ENCODE results near the gene RPTOR.

RPTOR gene

GRCh38 chr17:80593181-80593580 lies 48.5 kb downstream of the RPTOR start:
- DNase-seq = no peak

- no peak for DNase-seq
Measured at GRCh38 chr17:80594431-80595269, 50.0 kb downstream of the RPTOR start.

GRCh38 chr17:80596760-80597608 lies 52.3 kb downstream of the RPTOR start:
- DNase-seq = no peak

GRCh38 chr17:80598813-80599545 lies 54.3 kb downstream of the RPTOR start:
- no peak for DNase-seq

- peak; percentile 2 for DNase-seq
Measured at GRCh38 chr17:80599546-80600305, 55.1 kb downstream of the RPTOR start.

- no peak for DNase-seq
Measured at GRCh38 chr17:80601146-80601545, 56.5 kb downstream of the RPTOR start.

- no peak for DNase-seq
Measured at GRCh38 chr17:80603396-80603795, 58.8 kb downstream of the RPTOR start.

GRCh38 chr17:80604009-80604669 lies 59.5 kb downstream of the RPTOR start:
- no peak for DNase-seq

GRCh38 chr17:80604670-80605010 lies 60.0 kb downstream of the RPTOR start:
- no peak for DNase-seq

GRCh38 chr17:80605326-80606066 lies 60.9 kb downstream of the RPTOR start:
- no peak for DNase-seq

- no peak for DNase-seq
Measured at GRCh38 chr17:80608326-80608725, 63.7 kb downstream of the RPTOR start.

- no peak for DNase-seq
Measured at GRCh38 chr17:80609757-80610156, 65.1 kb downstream of the RPTOR start.

- DNase-seq = no peak
Measured at GRCh38 chr17:80611816-80612215, 67.2 kb downstream of the RPTOR start.

GRCh38 chr17:80612997-80613731 lies 68.5 kb downstream of the RPTOR start:
- DNase-seq = no peak

- no peak for DNase-seq
Measured at GRCh38 chr17:80613732-80614071, 69.1 kb downstream of the RPTOR start.

- DNase-seq = no peak
Measured at GRCh38 chr17:80614332-80615047, 69.9 kb downstream of the RPTOR start.

- no peak for DNase-seq
Measured at GRCh38 chr17:80615376-80615775, 70.7 kb downstream of the RPTOR start.

GRCh38 chr17:80616705-80617104 lies 72.1 kb downstream of the RPTOR start:
- no peak for DNase-seq

- no peak for DNase-seq
Measured at GRCh38 chr17:80618304-80618703, 73.7 kb downstream of the RPTOR start.
